HG03460 (cell line): ENCODE results near the gene FAM13A.
"Not testable (repeated sequence)": the region's sequence is repeated elsewhere in the genome, so short reads cannot be mapped to it uniquely, and the experiment has no call there.

Experiments used
- ATAC-seq: cut with Tn5 transposase; IDR thresholded peaks from one replicate; pipeline ENCODE4 v1.9.1; 2021; ENCODE audit not compliant: unreplicated experiment

The FAM13A gene

DNA sequence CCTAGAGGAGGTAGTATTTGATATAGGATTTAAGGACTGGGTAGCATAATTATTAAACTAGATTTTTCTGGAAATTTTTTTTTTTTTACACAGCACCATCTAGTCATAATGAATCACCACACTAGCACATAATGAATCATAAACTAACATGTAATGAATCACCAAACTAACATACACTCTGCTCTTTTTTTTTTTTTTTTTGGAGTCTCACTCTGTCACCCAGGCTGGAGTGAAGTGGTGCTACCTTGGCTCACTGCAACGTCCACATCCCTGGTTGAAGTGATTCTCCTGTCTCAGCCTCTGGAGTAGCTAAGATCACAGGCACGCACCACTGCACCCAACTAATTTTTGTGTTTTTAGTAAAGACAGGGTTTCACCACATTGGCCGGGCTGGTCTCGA is 92.5 kb downstream of the FAM13A start:
- ATAC-seq = no peak

- ATAC-seq = no peak
Observed at GRCh38 chr4:88963817-88964216, 93.2 kb downstream of the FAM13A start.

GRCh38 chr4:88962396-88962795 is 94.6 kb downstream of the FAM13A start:
- no peak for ATAC-seq

GRCh38 chr4:88960576-88960975 is 96.4 kb downstream of the FAM13A start:
- ATAC-seq = no peak

- no peak for ATAC-seq
Observed at GRCh38 chr4:88958080-88958479, 98.9 kb downstream of the FAM13A start.

GRCh38 chr4:88957570-88957969 is 99.4 kb downstream of the FAM13A start:
- no peak for ATAC-seq

- ATAC-seq = no peak
Observed at GRCh38 chr4:88955580-88956380, 101.2 kb downstream of the FAM13A start.

DNA sequence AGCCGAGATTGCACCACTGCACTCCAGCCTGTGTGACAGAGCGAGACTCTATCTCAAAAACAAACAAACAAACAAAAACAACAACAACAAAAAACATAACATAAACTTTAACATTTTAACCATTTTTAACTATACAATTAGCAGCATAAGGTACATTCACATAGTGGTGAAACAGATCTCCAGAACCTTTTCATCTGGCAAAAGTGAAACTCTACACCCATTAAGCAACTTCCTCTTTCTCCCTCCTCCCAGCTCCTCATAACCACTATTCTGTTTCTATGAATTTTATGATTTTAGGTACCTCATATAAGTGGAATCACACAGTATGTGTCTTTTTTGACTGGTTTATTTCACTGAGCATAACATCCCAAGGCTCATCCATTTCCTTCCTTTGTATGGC is 103.6 kb downstream of the FAM13A start:
- ATAC-seq = no peak

- no peak for ATAC-seq
Observed at GRCh38 chr4:88952081-88952480, 104.9 kb downstream of the FAM13A start.

GRCh38 chr4:88949605-88950004 is 107.4 kb downstream of the FAM13A start:
- no peak for ATAC-seq

GRCh38 chr4:88940506-88940905 is 116.5 kb downstream of the FAM13A start:
- no peak for ATAC-seq

DNA sequence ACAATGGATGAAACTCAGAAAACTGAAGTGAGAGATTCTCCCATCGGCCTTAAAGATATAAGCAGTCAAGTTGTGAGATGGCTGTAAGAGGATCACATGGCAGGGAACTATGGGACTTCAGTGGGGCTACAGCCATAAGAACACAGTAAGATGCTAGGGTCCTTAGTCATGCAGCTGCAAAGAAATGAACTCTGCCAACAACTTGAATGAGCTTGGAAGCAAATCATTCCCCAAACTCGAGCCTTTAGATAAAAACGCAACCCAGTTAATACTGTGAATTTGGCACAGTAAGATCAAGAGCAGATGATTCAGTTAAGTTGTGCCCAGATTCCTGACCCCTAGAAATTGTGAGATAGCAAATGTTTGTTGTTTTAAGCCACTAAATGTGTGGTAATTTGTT is 117.3 kb downstream of the FAM13A start:
- no peak for ATAC-seq

- ATAC-seq = no peak
Observed at GRCh38 chr4:88938138-88938537, 118.8 kb downstream of the FAM13A start.

DNA sequence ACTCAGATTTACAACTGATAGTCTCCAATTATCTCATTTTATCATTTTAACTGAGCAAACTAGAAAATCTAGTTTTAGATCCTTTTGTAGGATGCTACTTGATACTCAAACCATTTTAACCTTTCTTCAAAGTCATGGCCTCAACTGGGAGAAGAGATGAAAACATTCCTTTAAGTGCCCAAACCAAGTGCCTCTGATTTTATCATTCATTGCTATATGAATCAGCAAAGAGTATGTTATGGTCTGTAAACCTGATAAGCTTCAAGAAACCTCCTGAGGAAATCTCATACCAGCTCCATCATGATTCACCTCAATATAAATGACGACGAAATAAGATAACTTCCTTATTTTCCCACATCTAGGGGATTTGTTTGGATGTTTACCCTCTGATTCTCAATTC is 119.9 kb downstream of the FAM13A start:
- ATAC-seq = no peak

DNA sequence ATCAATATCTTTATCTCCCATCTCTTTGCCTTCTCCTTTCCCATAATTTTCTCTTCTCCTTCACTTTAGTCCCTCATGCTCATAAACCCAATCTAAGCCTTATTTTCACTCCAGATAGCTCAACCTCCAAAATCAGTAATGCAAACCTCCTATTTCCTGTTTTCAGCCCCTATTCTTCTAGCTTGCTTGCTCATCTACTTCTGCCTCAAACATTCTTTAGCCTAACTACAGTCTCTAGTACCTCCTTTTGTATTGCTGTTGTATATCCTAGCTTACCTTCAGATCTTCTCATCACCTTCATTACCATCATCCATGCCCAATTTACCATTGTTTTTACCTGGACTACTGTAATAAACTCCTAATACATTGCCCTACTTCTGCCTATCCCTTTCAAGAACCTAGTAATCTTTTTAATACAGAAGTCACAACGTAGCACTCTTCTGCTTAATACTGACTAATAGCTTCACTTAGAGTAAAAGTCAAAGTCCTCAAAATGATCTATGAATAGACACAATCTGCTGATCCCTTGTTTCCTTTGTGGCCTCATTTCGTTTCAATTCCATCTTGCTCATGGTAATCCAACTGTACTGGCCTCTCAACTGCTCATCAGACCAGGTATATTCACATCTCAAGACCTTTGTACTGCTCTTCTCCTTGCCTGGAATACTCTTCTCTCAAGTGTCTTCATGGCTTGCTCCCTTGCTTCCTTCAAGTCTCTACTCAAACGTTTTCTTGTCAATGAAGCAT is 123.4 kb downstream of the FAM13A start:
- ATAC-seq = no peak

- ATAC-seq = no peak
Observed at GRCh38 chr4:88928852-88929251, 128.1 kb downstream of the FAM13A start.

DNA sequence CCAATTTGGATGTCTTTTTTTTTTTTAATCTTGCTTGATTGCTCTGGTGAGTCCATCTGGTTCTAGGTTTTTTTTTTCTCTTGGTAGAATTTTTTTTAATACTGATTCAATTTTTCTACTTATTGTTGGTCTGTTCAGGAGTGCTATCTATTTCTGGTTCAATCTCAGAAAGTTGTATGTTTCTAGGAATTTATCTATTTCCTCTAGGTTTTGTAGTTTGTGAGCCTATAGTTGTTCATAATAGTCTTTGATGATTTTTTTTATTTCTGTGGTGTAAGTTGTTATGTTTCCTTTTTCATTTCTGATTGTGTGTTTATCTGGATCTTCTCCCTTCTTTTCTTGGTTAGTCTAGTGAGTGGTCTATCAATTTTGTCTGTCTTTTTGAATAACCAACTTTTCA is 129.6 kb downstream of the FAM13A start:
- no peak for ATAC-seq

DNA sequence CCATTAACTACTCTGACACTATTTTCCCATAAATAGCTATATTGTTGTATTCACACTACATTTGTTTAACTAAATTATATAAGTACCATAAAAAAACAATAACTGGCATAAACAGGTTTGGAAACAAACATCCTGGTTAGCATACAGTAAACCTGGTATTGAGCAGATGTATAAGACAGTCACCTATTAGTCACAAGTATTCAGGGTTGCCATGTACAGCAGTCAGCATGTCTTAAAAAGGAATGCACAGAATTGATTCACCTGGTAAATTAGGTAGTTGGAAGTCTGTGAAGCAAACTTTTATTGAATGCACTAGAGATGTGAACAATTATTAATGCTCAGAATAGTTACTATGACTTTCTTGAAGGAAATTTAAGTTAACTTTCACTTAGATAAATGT is 137.9 kb downstream of the FAM13A start:
- ATAC-seq = no peak

- not testable (repeated sequence) for ATAC-seq
Observed at GRCh38 chr4:88913181-88913580, 143.8 kb downstream of the FAM13A start.

- no peak for ATAC-seq
Observed at GRCh38 chr4:88911246-88912212, 145.5 kb downstream of the FAM13A start.

- no peak for ATAC-seq
Observed at GRCh38 chr4:88910101-88910500, 146.9 kb downstream of the FAM13A start.
